GM20431 (cell line): ENCODE measurements around the gene DPF1.

ENCODE experiments used
- in situ Hi-C: fragments of 300-500 bp; cut with MseI, MboI; formaldehyde crosslinking; loops from one replicate; pipeline ENCODE4 v1.15.0; 2020; ENCODE audit warnings: low sequenced_read_pairs; ENCODE audit not compliant: unreplicated experiment

Gene DPF1

DNA sequence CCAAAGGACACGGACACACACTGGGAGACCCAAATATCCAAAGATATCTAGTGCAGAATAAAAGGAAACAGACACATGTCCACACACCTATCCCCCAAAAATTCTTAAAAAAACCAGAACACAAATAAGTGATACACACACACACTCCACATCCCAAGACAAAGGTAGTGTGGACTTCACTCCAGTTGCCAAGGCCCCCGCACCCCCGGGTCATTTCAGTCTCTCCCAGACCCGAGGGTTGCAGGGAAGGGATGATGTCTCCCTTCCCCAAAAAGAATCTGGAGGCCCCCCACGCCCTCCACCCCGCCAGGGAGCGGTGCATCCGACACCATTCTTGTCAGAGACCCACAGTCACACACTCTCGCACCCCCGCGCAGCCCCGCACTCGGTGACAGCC, 407 bp downstream of the DPF1 start:
- in situ Hi-C loops, result loop anchor here (25.0 kb wide), 1 partner anchor 336 kb away; no protein-coding TSS in a partner anchor

GRCh38 chr19:38223119-38223523, 901 bp downstream of the DPF1 start:
- in situ Hi-C loops, result loop anchor here (25.0 kb wide), 1 partner anchor 336 kb away; no protein-coding TSS in a partner anchor

- in situ Hi-C loops, result loop anchor here (25.0 kb wide), 1 partner anchor 335 kb away; no protein-coding TSS in a partner anchor
These were observed 1.8 kb downstream of the DPF1 start for GRCh38 chr19:38221919-38222830.

GRCh38 chr19:38221421-38221820, 2.6 kb downstream of the DPF1 start:
- in situ Hi-C loops, result loop anchor here (25.0 kb wide), 1 partner anchor 334 kb away; no protein-coding TSS in a partner anchor

DNA sequence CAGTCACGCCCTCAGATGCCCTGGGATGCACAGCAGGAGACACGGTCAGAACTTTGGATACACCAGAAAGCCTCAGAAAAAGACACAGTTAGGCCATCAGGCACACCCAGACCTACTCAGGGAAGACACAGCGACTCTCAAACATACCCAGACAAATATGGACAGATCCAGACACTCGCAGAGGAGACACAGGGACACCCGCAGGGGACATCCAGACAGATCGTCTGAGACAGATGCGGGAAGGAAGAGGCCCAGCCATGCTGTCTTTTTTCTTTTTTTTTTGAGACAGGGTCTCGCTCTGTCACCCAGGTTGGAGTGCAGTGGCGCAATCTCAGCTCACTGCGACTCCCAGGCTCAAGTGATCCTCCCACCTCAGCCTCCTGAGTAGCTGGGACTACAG, 4.8 kb downstream of the DPF1 start:
- in situ Hi-C loops, result loop anchor here (25.0 kb wide), 1 partner anchor 332 kb away; no protein-coding TSS in a partner anchor

DNA sequence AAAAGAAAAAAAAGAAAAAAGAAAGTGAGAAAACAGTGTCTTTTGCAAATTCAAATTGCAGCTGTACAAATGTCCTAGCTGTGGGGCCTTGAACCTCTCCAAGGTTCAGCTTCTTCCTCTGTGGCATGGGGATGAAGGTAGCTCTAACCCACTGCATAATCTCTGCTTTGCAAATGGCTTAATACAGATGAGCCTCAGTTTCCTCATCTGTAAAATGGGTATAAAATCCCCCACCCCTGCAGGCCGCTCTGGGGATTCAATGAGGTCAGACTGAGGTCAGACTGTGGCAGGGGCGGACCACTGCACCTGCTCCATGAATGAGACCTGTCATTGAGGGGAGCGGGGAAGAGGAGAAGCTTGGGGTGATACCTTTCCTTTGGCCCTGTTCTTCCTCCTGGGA, 5.8 kb downstream of the DPF1 start:
- in situ Hi-C loops, result loop anchor here (25.0 kb wide), 1 partner anchor 331 kb away; no protein-coding TSS in a partner anchor

DNA sequence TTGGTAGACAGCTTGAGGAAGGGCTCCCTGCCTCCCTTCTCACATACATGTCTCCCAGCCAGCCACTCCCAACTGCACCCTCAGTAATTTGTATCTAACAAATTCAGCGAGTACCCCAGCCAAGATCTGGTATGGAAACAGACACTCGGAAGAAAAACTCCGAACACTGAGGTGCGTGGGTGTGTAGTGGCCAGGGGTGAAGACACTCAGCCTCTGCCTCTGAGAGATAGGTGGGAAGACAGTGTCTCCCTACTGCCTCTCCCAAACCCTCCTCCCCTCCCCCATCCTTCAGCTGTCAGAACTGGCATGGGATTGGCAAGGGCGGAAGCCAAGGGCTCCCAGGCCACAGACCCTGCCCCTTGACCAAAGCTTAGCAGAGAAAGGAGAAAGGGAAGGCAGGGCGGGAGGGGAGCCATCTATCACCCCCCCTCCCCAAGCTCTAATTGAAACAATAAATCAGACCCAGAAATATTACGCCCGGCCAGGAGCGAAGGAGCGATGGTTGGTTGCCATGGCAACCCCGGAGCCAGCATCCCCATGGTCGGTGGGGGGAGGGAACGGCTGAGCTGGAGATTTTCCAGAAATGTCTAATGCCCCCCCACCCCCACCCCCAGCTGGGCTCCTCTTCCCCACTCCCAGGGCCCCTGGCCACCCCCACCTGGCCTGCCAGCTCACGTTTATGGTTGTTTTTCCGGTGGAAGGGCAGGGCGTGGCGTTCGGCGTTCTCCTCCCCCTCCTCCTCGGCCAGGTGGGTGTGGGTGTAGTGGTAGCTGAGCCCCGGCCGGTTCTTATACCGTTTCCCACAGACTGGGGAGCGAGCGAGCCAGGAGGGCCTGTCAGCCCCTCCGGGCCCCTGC, 7.0 kb downstream of the DPF1 start:
- in situ Hi-C loops, result loop anchor here (25.0 kb wide), 1 partner anchor 330 kb away; no protein-coding TSS in a partner anchor

GRCh38 chr19:38213911-38214625, 10.0 kb downstream of the DPF1 start:
- in situ Hi-C loops, result loop anchor here (25.0 kb wide), 1 partner anchor 327 kb away; no protein-coding TSS in a partner anchor

DNA sequence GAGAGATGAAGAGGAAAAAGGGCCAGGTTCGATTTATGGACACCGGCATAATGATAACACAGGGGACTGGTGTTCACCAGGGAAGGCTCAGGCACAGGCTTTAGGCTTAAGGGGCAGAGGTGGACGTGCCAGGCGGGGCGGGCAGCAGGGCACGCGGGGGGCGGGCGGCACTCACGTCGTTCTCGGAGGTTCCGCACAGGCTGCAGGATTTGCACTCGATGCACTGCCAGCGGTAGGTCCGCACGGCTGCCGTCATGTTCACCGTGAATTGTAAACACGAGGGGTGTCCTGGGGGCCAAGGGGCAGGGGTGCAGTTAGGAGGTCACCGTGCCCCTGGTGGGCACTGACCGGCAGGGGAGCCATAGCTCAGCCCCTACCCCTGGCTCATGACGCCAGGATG, 10.6 kb downstream of the DPF1 start:
- in situ Hi-C loops, result loop anchor here (25.0 kb wide), 1 partner anchor 326 kb away; no protein-coding TSS in a partner anchor

- in situ Hi-C loops, result loop anchor here (25.0 kb wide), 1 partner anchor 324 kb away; no protein-coding TSS in a partner anchor
These were observed 12.3 kb downstream of the DPF1 start for GRCh38 chr19:38211766-38212165.

DNA sequence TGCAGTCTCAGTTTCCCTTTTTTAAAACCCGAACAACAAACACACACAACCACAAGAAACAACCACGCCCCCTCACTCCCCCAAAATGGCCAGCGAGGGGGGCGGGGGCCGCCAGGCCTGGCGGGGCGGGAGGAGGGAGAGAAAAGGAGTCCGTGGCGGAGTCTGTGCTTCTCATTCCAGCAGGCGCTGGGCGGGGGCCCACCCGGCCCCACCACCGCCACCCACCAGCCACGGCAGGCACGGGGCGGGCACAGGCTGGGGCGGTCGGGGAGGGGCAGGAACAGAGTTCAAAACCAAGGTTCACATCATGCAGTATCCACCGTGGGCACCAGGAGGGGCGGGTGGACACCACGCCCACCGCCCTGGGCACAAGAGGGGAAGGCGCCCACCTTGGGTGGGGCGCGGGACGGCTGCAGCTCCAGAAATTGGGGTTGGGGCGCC, 12.9 kb downstream of the DPF1 start:
- in situ Hi-C loops, result loop anchor here (25.0 kb wide), 1 partner anchor 324 kb away; no protein-coding TSS in a partner anchor

DNA sequence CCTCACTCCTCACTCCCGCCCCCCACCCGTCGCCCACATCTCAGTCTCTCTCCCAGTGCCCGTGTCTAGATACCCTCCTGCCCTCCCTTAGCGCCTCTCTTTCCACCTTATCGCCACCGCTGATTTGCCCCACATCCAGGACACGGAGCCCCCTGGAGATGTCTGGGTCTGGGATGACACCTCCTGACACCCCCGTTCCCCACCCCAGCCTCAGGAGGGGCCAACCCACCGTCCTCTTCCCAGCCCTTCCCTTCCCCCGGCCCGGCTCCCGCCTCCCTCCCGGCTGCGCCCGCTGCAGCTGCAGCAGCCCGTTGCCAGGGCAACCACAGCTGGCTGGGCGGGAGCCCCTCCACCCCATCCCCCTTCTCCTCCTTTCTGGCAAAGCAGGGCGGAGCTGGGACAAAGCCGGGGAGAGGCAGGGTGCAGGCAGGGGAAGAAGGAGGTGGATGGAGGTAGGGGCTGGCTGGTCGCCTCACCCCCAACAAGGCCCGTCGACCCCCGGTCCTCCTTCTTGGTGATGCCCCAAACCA, 13.5 kb downstream of the DPF1 start:
- in situ Hi-C loops, result loop anchor here (25.0 kb wide), 1 partner anchor 323 kb away; no protein-coding TSS in a partner anchor

DNA sequence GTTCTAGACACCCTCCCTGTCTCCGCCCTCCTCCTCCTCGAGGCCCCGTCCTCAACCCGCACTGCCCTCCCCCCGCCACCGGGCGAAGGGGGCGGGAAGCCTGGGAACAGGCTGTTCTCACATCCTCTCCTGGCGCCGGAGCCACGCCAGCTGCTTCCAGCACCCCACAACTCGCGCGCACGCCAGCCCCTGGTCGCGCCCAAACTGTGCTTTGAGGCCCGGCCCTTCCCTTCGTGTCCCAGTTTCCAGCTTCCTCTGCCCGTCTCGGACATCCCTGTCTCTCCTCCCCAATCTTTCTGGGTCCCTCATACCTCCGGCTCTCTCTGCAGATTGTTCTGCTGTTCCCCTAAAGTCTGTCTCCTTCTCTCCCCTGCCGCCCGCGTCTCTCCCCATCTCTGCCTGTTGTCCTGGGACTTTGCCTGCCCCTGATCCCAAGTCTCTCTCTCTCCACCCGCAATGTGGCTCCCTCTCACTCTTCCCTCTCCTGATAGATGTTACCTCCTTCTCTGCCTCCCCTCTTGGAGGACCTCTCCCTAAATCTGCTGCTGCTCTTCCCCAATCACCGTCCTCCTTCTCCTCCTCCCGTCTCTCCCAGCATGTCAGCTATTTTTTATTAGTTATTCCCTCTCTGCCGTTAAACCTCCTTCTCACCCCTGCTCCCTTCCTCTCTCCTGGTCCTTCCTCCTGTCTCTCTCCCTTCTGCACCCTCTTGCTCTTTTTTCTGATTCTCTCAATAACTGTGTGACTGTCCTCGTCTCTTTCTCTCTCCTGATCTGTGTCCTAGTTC, 14.2 kb downstream of the DPF1 start:
- in situ Hi-C loops, result loop anchor here (25.0 kb wide), 1 partner anchor 323 kb away; no protein-coding TSS in a partner anchor

DNA sequence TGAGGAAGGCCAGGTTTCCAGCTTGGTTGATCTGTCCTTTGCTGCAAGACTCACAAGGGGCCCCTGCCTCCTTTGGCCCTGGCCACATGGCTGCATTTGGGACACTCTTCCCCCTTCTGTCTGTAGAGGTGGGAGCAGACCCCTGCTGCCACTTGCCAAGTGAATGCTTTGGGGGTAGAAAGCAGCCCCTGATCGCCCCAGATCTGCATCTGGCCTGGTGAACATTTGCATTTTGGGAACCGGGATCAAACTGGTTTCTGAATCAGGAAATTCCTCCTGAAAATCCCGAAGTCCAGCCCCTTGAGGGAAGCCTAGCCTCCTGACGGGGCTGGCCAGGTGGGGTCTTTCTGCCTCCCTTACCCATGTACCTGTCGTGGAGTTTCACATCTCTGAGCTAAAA, 14.9 kb downstream of the DPF1 start:
- in situ Hi-C loops, result loop anchor here (25.0 kb wide), 1 partner anchor 322 kb away; no protein-coding TSS in a partner anchor

DNA sequence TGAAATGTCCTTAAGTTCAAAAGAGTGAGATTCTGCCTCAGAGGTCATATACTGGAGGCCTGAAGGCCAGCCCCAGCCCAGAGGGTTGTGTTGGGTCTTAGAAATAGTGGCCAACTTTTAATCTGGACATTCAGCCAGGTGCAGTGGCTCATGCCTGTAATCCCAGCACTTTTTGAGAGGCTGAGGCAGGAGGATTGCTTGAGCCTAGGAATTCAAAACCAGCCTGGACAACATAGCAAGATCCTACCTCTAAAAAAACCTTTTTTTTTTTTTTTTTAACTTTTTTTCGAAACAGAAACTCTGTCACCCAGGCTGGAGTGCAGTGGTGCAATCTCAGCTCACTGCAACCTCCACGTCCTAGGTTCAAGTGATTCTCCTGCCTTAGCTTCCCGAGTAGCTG, 15.5 kb downstream of the DPF1 start:
- in situ Hi-C loops, result loop anchor here (25.0 kb wide), 1 partner anchor 321 kb away; no protein-coding TSS in a partner anchor

- in situ Hi-C loops, result loop anchor here (25.0 kb wide), 1 partner anchor 320 kb away; no protein-coding TSS in a partner anchor
These were observed 16.5 kb downstream of the DPF1 start for GRCh38 chr19:38207543-38207942.

DNA sequence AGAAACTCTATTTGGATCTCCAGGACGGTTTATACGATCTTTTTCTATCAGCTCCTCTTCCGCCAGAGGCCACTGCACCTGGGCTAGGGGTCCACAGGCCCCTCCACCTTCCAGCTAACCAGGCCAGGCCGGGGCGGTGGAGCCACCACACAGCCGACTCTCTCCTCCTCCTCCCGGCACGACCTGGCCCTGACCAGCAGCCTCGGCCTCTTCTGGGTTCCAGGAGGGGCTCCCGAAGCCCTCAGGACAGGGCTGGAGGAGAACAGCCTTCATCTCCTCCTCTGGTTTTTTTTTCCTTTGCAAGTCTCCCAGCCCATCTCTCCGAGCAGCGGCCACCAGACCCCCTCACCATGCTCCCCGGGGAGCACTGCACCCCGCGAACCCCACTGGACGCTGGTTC, 17.1 kb downstream of the DPF1 start:
- in situ Hi-C loops, result loop anchor here (25.0 kb wide), 1 partner anchor 320 kb away; no protein-coding TSS in a partner anchor
